GM19452 (cell line): ENCODE results near the gene KRT24.

Experiments
- ATAC-seq: cut with Tn5 transposase; IDR thresholded peaks from one replicate; pipeline ENCODE4 v1.9.1; 2021; ENCODE audit not compliant: unreplicated experiment

Gene KRT24

DNA sequence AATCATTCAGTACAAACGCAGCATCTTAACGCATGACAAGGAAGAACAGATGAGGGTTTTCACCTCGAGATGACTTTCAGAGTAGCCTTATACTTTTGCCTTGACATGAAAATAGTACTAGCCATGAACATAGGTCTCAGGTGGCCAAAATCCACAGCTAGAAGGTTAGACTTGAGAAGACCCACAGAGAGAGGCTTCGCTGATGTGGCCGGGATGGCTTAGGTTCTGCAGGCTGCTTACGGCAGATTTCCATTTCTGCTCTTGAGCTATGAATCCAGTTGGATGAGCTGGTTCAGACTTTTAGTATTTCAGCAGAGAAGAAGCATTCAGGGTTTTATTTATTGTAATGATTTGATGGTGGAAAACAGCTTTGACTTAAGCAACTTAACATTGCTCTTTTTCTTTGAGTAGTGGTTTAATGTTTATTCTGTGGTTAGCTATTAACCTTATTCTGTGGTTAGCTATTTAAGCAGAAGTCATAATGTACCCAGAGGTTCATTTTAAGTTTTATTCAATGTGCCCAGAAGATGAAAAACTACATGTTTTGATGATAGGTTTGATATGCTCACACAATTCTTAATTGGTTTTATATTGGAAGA, 7.6 kb downstream of the KRT24 start:
- no peak for ATAC-seq

DNA sequence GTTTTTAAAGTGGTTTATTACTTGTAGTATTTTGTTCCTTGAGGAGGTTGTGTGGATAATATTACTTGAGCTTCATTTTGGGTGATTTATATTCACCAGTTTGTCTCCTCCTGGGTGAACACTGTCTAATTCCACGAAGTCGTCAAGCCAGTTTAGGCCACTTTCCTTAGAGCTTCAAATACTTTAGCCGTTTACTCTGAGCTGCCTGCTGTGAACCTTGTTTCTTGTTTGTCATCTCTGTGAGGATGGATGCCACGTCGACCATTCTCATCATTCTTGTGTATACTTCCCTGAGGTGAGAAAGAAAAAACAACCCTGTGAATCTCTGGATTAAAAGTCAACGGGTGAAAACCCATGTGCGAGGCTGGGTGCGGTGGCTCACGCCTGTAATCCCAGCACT, 9.0 kb downstream of the KRT24 start:
- no peak for ATAC-seq

DNA sequence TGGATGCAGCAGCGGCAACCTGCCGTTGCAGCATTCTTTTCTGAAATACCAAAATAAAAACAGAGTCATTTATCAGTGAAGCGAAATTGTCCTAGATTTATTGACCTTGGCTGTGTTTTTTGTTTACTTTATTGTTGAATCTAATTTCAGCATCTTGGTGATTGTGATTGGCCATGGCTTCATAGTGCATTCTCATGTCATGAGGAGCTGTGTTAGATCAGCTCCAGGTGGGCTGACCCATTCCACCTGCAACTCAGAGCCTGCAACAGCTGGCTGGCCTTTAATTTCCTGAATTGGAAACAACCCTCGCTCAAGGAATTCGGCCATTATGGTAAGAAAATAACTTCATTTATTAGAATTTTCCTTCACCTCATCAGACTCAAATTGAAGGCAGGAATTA, 16.4 kb downstream of the KRT24 start:
- no peak for ATAC-seq

- no peak for ATAC-seq
Measured at GRCh38 chr17:40686192-40686591, 17.4 kb downstream of the KRT24 start.

- no peak for ATAC-seq
Measured at GRCh38 chr17:40680998-40681397, 22.6 kb downstream of the KRT24 start.

DNA sequence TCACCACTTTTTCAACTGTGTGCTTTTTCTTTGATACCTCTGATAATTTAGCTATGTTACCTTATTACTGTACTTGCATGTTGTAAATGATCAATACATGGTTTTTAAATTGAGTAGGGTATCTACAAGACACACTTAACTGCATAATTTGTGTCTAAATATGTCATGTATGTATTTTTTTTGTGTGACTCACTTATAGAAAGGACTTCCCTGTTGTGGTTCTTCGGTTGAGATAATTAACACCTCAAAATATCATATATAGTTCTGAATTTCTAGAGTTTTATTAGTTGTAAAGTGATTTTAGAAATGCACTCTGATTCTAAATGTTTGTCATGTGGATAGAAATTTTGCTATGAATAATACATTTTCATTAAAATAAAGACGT, 24.0 kb downstream of the KRT24 start:
- ATAC-seq = no peak

DNA sequence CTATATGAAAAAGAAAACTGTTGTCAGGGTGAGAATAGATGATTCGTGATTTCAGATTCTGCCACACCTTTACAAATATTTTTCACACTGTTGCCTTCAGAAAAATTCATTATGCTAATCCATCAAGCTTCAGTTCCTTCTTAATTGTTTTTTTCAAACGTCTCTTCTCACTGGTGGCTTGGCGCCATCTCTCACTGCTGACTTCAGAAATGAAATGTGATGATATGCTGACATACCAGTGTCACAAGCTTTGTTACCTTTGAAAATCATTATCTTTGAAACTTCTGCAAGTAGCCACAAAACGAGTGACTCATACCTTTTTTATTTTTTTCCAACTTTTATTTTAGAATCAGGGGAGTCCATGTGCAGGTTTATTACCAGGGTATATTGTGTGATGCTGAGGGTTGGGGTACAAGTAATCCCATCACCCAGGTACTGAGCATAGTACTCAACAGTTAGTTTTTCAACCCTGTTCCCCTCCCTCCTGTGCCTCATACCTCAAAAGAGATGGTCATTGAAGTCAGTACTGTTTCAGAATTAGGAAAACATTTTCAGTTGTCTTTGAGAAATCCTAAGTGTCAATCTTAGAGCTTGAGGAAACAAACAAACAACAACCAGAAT, 24.5 kb downstream of the KRT24 start:
- no peak for ATAC-seq

DNA sequence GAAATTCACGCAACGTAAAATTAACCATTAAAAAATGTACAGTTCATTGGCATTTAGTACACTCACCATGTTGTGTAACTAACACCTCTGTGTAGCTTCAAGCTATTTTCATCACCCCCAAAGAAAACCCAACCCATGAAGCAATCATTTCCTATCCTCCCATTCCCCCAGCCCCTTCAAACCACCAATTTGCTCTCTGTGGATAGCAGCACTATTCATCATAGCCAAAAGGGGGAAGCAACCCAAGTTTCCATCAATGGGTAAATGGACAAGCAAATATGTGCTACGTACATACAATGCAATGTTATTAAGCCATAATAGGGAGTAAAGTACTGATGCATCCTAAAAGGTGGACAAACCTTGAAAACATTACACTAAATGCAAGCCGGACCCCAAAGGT, 27.6 kb downstream of the KRT24 start:
- no peak for ATAC-seq

DNA sequence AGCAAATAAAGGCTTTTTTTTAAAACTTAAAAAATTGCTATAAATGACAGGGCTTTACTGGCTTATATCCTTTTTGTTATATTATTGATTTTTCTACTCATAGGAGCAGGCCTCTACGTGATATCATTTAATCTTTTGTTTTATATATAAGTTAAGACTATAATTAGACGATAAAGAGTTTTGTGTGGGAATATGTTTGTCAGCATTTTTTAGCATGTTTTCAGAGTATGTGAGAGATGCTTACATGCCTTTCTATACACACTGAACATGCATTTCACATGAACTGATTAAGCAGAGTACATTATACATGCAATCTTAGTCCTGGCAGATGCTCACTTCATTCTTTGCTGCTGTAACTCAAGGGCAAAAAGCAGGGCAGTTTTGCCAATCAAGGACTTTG, 30.9 kb downstream of the KRT24 start:
- no peak for ATAC-seq

DNA sequence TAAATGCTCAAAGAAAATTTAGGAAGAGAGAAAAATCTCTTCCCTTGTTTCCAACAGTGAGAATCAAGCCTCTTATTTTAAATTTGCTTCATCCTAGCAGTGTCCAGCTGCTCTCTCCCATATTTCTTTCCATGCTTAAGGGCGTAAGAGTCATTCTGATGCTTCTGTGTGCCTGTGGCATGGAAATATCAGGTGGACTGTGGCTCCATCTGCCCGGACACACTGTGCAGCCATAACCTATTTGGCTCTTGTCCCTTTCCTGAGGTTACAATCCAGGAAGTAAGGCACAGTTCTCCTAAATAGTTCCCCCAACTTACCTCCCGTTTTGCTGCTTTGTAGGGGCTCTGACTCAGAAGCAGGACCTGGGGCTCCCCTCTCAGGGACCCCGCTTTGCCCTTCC, 32.3 kb downstream of the KRT24 start:
- no peak for ATAC-seq

DNA sequence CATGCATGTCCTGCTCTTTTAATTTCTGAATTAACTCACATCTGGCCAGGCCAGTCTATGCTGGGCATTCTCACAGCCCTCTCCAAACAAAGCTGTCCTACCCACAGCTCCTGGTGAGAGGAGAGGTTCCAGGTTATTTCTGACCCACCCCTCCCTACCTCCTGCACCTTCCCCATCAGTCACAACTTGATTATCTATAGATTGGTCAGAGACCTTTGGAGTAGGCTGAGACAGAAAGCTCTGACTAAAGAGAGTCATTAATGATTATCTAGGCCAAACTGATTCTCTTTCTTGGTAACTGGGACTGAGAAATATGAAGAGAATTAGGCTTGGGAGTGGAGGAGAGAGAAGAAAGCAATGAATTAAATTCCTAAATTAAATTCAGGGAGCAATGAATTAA, 37.2 kb downstream of the KRT24 start:
- no peak for ATAC-seq

DNA sequence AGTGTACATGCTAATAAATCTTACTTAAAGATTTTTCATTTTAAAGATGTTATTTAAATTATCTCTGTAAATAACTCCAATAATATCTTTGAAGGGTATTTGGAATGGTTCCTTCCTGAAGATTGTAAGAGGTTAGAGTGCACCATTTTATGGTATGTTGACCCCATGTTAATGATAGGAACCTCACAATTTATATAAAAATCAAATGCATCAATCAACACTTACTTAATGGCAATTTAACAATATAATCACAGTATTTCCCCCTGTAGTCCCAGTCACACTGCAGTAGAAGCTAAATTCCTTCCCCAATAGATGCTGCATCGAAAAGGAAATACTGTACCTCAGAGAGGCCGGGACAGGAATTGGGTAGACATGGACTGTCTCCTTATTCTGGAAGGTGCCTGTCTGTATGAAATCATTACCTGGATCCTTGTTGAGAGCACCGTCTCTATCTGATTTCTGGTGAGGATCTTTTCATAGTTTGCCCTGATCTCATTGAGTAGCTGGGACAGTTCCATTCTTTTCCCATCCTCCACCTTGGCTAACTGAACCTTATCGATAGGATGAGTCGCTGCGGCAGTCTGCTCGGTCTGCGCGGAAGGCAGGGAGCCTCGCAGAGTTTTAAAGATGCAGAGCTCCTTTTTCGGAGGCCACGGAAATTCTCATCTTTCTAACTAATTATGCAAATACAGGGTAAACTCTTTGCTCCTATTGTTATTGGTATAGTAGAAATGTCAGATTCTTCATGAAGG, 38.8 kb downstream of the KRT24 start, which contains the start of gene KRT222:
Gene KRT222, minus strand, starts transcription at position 596 of the 752 bp plus-strand sequence. Its CDS starts 78 bp downstream, at position 518.
- ATAC-seq = no peak

- ATAC-seq = no peak
Measured at GRCh38 chr17:40663252-40663651, 40.3 kb downstream of the KRT24 start.

DNA sequence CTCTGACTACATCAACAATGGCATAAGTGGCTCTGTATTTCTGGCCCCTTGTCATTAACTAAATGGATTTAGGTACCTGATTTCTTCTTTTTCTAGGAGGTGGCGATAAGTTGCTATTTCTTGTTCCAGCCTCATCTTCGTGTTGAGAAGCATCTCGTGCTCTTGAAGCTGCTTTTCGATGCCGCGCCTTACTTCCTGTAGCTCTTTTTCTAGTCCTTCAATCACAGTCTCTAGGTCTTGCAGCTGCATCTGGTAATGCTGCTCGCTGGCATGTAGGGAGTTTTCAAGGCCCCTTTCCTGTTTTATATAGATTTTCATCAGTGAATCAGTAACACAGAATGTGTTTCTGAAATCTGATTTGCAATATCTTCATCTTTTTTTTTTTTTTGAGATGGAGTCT, 43.6 kb downstream of the KRT24 start:
- ATAC-seq = no peak

DNA sequence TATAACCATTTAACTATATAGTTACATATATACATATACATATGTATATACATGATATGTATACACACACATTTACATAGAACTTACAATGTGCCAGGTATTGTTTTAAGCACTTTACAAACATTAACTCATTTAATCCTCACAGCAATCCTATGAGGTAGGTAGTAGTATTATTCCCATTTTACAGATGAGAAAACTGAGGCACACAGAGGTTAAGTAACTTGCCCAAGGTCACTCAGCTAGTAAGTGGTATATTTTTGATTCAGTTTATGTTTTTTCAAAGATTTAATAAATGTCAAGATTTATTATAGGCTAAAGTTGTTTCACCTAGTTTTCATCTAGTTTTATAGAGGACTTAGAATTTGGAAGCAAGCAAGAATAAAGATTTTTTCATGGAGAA, 45.2 kb downstream of the KRT24 start:
- no peak for ATAC-seq

DNA sequence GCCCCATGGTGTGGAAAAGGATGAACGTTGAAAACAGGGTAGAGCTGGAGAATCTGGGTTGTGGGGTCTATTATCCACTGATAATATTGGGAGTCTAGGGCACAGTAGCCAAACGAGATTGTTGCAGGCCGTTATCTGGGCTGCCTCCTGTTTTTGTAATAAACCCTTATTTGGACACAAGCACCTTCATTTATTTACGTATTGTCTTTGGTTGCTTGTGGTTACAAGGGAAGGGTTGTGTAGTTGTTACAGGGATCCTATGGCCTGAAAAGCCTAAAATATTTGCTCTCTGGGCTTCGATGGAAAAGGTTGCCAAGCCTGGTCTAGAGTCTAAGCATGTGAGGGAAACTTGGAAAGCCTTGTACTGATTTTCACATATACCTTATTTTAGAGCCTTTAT, 51.6 kb downstream of the KRT24 start:
- no peak for ATAC-seq

DNA sequence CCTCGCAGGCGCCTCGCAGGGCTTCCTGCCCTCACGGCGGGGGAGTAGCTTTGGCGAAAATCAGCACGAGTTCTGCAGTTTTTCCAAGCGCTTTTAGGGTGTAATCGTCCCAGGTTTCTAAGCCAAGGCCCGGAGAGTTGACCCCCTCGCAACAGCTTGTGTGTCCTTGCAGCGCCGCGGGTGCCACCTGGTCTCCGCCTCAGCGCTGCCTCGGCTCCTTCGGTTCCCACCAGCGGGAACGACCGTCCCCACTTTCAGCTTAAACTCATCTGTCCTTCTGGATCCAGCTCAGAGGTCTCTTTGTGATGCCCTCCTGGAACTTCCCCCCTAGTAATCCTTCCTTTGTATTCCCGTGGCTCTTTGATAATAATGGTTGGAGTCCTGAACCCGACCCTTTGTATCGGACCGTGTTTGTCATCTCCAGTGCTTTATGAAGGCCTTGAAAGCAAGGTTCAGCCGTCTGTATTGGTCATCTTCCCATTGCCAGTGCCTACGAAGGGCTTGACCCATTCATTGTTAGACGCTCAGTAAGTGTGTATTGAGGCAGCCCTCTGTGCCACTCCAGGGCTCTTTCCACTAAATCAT, 55.1 kb downstream of the KRT24 start:
- no peak for ATAC-seq
